Neuron (in vitro differentiated cells): ENCODE results near the gene IGF2BP2.
"Not testable (repeated sequence)": the region's sequence is repeated elsewhere in the genome, so short reads cannot be mapped to it uniquely, and the experiment has no call there.

ENCODE experiments used
- H2AFZ ChIP-seq: one replicate; pipeline ENCODE4 v1.6.1; 2013; ENCODE audit warnings: low read depth, mild to moderate bottlenecking, inconsistent platforms, low read length, moderate library complexity
- H3K27me3 ChIP-seq: one replicate; pipeline ENCODE4 v1.6.1; 2013; ENCODE audit warnings: low read length; ENCODE audit not compliant: insufficient read depth
- H3K36me3 ChIP-seq: one replicate; pipeline ENCODE4 v1.6.1; 2013; ENCODE audit warnings: low read length; ENCODE audit not compliant: insufficient read depth
- H3K4me1 ChIP-seq: one replicate; pipeline ENCODE4 v1.6.1; 2013; ENCODE audit warnings: low read length; ENCODE audit not compliant: insufficient read depth
- H3K4me3 ChIP-seq: 2 replicates; pipeline ENCODE4 v1.5.1; 2013; ENCODE audit warnings: mild to moderate bottlenecking, low read length, moderate library complexity
- H3K9me3 ChIP-seq: one replicate; pipeline ENCODE4 v1.6.1; 2013; ENCODE audit warnings: low read length

The IGF2BP2 gene

DNA sequence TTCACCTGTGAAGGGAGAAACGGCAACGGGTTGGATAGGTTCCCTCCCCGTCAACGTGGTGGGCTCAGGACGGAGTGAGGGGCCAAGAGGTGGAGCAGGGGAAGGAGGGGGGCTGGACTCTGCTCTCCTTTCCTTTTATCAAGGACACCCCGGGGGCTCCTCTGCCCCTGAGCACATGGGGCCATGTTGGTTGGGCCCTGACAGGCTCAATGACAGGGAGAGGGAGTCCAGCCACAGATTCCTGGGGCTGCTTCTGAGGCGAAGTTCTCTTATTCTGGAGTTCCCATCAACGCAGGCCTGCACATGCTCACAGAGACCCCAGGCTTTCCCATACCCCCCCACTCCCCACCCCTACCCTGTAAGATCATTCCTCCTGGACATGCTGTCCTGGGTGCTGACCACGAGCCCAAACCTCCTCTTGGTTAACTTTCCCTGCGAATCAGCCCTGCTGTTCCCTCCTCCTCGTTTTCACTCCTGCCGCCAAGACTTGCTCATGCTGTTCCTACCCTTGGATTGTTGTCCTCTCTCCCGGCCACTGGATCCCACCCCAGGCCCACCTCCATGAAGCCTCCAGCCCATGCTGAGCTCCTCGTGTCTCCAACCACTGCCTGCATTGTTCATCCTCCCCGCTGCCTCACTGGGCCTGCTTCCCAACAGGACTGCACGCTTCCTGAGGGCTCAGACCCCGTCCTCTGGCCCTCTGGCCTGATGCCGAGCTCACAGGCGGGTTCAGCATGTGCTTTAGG lies 177.5 kb downstream of the IGF2BP2 start:
- no peaks in the 10 kb centered on the region for H3K27me3 ChIP-seq
- no peak overlapping the region for H2AFZ ChIP-seq
- H3K4me1 ChIP-seq, result no peaks in the 10 kb centered on the region
- H3K36me3 ChIP-seq, result peaks cover 79% of the 10 kb centered on the region
- no peaks in the 10 kb centered on the region for H3K9me3 ChIP-seq
- H3K4me3 ChIP-seq, result no peak overlapping the region

DNA sequence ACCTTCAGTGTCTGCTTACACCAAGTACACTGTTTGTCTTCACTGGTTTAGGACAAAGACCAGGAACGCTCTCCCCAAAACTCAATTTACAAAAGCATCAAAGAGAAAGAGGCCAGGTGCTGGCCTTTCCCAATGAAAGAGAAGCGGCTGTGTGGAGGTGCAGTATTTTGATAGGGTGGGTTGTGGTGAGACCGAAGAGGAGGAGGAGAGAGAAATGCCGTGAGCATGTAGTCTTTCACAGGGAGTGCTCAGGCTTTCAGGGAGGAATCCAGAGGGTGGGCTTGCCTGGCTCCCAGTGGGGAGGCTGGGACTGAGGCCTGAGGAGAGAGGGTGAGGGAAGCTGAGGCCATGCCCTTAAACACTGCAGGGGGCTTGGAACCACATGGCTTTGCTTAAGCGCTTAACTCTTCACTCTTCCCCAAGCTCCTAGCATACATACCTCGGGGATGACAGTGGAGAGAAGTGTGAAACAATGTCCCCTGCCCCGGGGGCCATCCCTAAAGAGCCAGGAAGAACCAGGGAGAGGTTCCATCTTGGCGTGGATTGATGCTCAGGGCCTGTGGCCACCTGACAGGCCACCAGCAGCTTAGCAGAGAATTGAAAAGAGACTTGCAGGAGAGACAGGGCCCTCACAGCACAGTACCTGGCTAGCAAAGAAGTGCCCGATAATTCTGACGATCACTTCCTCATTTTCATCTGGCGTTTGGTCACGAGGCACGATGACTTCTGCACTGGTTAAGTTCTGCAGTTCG lies 178.3 kb downstream of the IGF2BP2 start:
- Histone ChIP-seq H3K9me3 (no peaks in the 10 kb centered on the region), H3K27me3 (no peaks in the 10 kb centered on the region), H3K4me1 (no peaks in the 10 kb centered on the region), H2AFZ (no peak overlapping the region), H3K36me3 (peaks cover 74% of the 10 kb centered on the region), H3K4me3 (no peak overlapping the region)

GRCh38 chr3:185645596-185646381 lies 179.1 kb downstream of the IGF2BP2 start:
- H2AFZ ChIP-seq, result no peak overlapping the region
- no peaks in the 10 kb centered on the region for H3K27me3 ChIP-seq
- no peaks in the 10 kb centered on the region for H3K4me1 ChIP-seq
- no peaks in the 10 kb centered on the region for H3K9me3 ChIP-seq
- no peak overlapping the region for H3K4me3 ChIP-seq
- peaks cover 67% of the 10 kb centered on the region for H3K36me3 ChIP-seq

DNA sequence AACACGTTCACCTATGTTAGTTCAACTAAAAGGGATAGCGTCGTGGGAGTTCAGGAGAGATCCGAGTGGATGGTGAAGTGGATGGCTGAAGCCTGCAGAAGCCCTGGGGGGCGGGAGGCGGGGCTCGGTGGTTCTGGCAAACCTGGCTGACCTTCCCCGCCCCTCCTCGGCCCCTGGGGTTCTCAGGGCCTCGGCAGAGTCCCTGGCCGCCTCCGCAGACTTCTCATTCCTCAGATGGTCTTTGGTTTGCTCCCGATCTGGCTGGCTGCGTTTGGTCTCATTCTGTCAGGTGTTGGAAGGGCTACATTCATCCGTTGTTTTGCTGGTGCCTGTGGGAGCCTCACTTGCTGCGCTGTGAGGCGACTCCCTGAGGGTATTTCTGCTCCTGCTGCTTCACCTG lies 179.7 kb downstream of the IGF2BP2 start:
- not testable (repeated sequence) for H3K9me3 ChIP-seq, H2AFZ ChIP-seq, H3K27me3 ChIP-seq, H3K4me3 ChIP-seq, H3K4me1 ChIP-seq
- H3K36me3 ChIP-seq, result peaks cover 65% of the 10 kb centered on the region

GRCh38 chr3:185640308-185640707 lies 184.5 kb downstream of the IGF2BP2 start:
- Histone ChIP-seq H3K9me3 (no peaks in the 10 kb centered on the region), H2AFZ (no peak overlapping the region), H3K4me3 (no peak overlapping the region), H3K36me3 (peaks cover 31% of the 10 kb centered on the region), H3K4me1 (no peaks in the 10 kb centered on the region), H3K27me3 (no peaks in the 10 kb centered on the region)

GRCh38 chr3:185639632-185640206 lies 185.1 kb downstream of the IGF2BP2 start:
- H2AFZ ChIP-seq, result no peak overlapping the region
- H3K4me3 ChIP-seq, result no peak overlapping the region
- H3K4me1 ChIP-seq, result no peaks in the 10 kb centered on the region
- no peaks in the 10 kb centered on the region for H3K9me3 ChIP-seq
- H3K27me3 ChIP-seq, result no peaks in the 10 kb centered on the region
- peaks cover 25% of the 10 kb centered on the region for H3K36me3 ChIP-seq

DNA sequence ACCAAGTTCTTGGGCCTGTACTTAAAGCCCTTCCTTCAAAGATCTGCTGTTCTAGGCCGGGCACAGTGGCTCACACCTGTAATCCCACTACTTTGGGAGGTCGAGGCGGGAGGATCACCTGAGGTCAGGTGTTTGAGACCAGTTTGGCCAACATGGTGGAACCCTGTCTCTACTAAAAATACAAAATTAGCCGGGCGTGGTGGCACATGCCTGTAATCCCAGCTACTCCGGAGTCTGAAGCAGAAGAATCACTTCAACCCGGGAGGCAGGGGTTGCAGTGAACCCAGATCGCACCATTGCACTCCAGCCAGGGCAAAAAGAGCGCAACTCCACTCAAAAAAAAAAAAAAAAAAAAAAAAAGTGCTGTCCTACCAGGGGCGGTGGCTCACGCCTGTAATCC lies 186.2 kb downstream of the IGF2BP2 start:
- not testable (repeated sequence) for H3K27me3 ChIP-seq, H3K9me3 ChIP-seq, H3K4me3 ChIP-seq, H2AFZ ChIP-seq, H3K4me1 ChIP-seq
- H3K36me3 ChIP-seq, result peaks cover 23% of the 10 kb centered on the region

DNA sequence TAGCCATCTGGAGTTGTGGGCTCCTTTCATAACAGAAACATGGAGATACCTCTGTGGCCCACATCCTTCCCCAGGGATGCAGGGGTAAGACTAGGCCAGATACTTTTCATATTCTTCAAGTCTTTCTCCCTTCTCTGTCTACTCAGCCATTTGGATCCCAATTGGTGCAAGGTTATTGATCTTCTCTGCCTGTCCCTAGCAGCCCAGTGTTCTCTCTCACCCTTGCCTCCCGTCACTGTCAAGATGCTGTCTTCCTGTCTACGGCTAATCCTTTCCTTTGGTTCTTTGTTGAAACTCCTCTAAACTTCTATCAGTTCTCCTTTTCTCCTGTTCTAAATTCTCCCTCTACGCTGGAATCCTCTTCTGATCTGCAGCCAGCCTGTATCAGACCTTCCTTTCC lies 187.5 kb downstream of the IGF2BP2 start:
- Histone ChIP-seq H3K27me3 (no peaks in the 10 kb centered on the region), H3K4me3 (no peak overlapping the region), H3K9me3 (no peaks in the 10 kb centered on the region), H2AFZ (no peak overlapping the region), H3K36me3 (peaks cover 12% of the 10 kb centered on the region), H3K4me1 (no peaks in the 10 kb centered on the region)

- Histone ChIP-seq H2AFZ (no peak overlapping the region), H3K9me3 (no peaks in the 10 kb centered on the region), H3K4me3 (no peak overlapping the region), H3K27me3 (no peaks in the 10 kb centered on the region), H3K4me1 (no peaks in the 10 kb centered on the region), H3K36me3 (peaks cover 18% of the 10 kb centered on the region)
Observed at GRCh38 chr3:185632996-185633395, 191.8 kb downstream of the IGF2BP2 start.

DNA sequence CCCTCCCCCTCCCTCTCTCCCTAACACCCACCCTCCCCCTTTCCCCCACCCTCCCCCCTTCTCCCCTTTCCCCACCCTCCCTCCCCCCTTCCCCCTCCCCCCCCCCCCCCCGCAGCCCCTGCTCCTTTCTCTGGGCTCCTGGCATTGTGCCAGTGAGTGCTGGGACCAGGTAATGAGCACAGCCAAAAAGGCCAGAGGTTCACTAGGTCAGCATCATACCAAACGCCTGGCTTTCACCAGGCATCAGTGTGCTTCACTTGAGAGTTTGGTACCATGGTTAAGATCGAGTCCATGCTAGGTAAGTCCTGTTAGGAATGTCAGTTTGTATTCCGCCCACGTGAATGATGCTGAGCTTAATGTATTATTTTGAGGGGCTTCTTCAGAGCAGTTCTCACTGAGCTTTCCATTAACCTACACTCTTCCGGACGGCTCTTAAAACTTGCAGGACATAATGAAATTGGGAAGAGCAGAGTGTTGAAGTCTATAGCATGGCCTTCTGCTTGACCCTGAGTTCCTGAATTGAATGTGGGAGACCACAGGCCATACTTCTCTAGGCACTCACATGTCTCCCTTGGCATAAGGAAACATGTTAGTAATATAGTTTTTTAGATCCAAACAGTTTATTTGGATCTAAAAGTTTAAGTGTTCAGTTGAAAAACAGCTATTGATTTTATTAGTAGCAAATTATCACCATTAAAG lies 193.2 kb downstream of the IGF2BP2 start:
- no peaks in the 10 kb centered on the region for H3K27me3 ChIP-seq
- peaks cover 21% of the 10 kb centered on the region for H3K36me3 ChIP-seq

GRCh38 chr3:185631108-185631507 lies 193.7 kb downstream of the IGF2BP2 start:
- Histone ChIP-seq H3K4me3 (no peak overlapping the region), H3K4me1 (no peaks in the 10 kb centered on the region), H3K9me3 (no peaks in the 10 kb centered on the region), H3K27me3 (no peaks in the 10 kb centered on the region), H2AFZ (no peak overlapping the region), H3K36me3 (peaks cover 23% of the 10 kb centered on the region)

More for the DNA sequence above, 193.2 kb downstream of the IGF2BP2 start:
- Histone ChIP-seq H2AFZ (no peak overlapping the region), H3K4me3 (no peak overlapping the region), H3K9me3 (no peaks in the 10 kb centered on the region), H3K4me1 (no peaks in the 10 kb centered on the region)

- Histone ChIP-seq H3K36me3 (peaks cover 32% of the 10 kb centered on the region), H3K9me3 (no peaks in the 10 kb centered on the region), H2AFZ (no peak overlapping the region), H3K4me3 (no peak overlapping the region), H3K4me1 (no peaks in the 10 kb centered on the region), H3K27me3 (no peaks in the 10 kb centered on the region)
Observed at GRCh38 chr3:185630182-185630622, 194.6 kb downstream of the IGF2BP2 start.
